VCaP (cell line): Measurements from ENCODE around the gene LSM12.
A peak's percentile ranks its signal among the peaks of the same experiment; 100 is the strongest.
"Not testable (repeated sequence)": the region's sequence is repeated elsewhere in the genome, so short reads cannot be mapped to it uniquely, and the experiment has no call there.

Experiments used
- H3K27ac ChIP-seq: fragments of 450-650 bp; 2 replicates; pipeline ENCODE4 v1.5.1; 2017
- CTCF ChIP-seq: fragments of 450-650 bp; conservative IDR thresholded peaks from 2 replicates; pipeline ENCODE4 v1.5.1; 2017; ENCODE audit warnings: mild to moderate bottlenecking, moderate library complexity

The LSM12 gene

GRCh38 chr17:44024853-44025252, 41.6 kb downstream of the LSM12 start:
- TF ChIP-seq CTCF = no peak
- H3K27ac ChIP-seq = 0 out of 2 replicates have a peak overlapping the region, but pooled peaks have one; percentile 11

- no peak for TF ChIP-seq CTCF
- no peak overlapping the region for H3K27ac ChIP-seq
Observed at GRCh38 chr17:44024271-44024663, 42.2 kb downstream of the LSM12 start.

GRCh38 chr17:44023545-44024270, 42.8 kb downstream of the LSM12 start:
- no peak overlapping the region for H3K27ac ChIP-seq
- TF ChIP-seq CTCF = no peak

- no peak for TF ChIP-seq CTCF
- no peak overlapping the region for H3K27ac ChIP-seq
Observed at GRCh38 chr17:44022246-44022645, 44.2 kb downstream of the LSM12 start.

GRCh38 chr17:44021227-44021626, 45.2 kb downstream of the LSM12 start:
- H3K27ac ChIP-seq = not testable (repeated sequence)

GRCh38 chr17:44014437-44015172, 51.9 kb downstream of the LSM12 start, which contains the start of gene TMEM101:
TMEM101 (minus strand) TSS chr17:44014963; CDS start chr17:44014952, 11 bp downstream.
- TF ChIP-seq CTCF = no peak
- peak within 1 kb of the TSS; percentile 95 for H3K27ac ChIP-seq

- TF ChIP-seq CTCF = no peak
- H3K27ac ChIP-seq = peak overlapping the region; percentile 95
Observed at GRCh38 chr17:44014133-44014436, 52.4 kb downstream of the LSM12 start.

- TF ChIP-seq CTCF = no peak
- H3K27ac ChIP-seq = no peak overlapping the region
Observed at GRCh38 chr17:44012874-44013273, 53.6 kb downstream of the LSM12 start.
